ENCODE measurements around the gene CD79B.
"Not testable (repeated sequence)": the region's sequence is repeated elsewhere in the genome, so short reads cannot be mapped to it uniquely, and the experiment has no call there.

- not testable (repeated sequence) for TF ChIP-seq CTCF, POLR2A (IDR thresholded peaks at IDR 0.05)
Observed at GRCh38 chr17:63920050-63920449, 12.1 kb downstream of the CD79B start.
